Loucy (cell line): ENCODE results near the gene SORCS2.

Experiments
- CTCF ChIP-seq: fragments of 200-600 bp; sonication (generic); conservative IDR thresholded peaks from 2 replicates; pipeline ENCODE4 v1.5.1; 2014; ENCODE audit warnings: mild to moderate bottlenecking, antibody characterized with exemption, low read length
- EZH2phosphoT487 ChIP-seq: fragments of 200-600 bp; IDR thresholded peaks from 2 replicates; pipeline ENCODE4 v1.6.1; 2018; ENCODE audit warnings: antibody characterized with exemption, mild to moderate bottlenecking, moderate library complexity, borderline replicate concordance

- TF ChIP-seq CTCF, result no peak
- TF ChIP-seq EZH2phosphoT487, result no peak
Measured at GRCh38 chr4:7248857-7249256, 56.5 kb downstream of the SORCS2 start.
